Esophagus mucosa (tissue), 1 donor: ENCODE results near the gene YTHDF1. TPM values are rescaled to one million over a fixed set of nuclear protein-coding genes. Genes with fewer than 3 reads are reported as not detected.

ENCODE experiments used
- ATAC-seq: fragments of 200-7000 bp; cut with Tn5 transposase; one replicate; pipeline ENCODE4 v1.9.1; 2020
- total RNA-seq: library from RNA; stranded (reverse); gene quantifications from one replicate; pipeline ENCODE4 v1.2.4, GENCODE V29; 2023
- donor health status: DM: yes; HTN: yes; CAD: no.

YTHDF1 gene
- total RNA-seq, 1 donor from 2014 or later, result 22.5 TPM

DNA sequence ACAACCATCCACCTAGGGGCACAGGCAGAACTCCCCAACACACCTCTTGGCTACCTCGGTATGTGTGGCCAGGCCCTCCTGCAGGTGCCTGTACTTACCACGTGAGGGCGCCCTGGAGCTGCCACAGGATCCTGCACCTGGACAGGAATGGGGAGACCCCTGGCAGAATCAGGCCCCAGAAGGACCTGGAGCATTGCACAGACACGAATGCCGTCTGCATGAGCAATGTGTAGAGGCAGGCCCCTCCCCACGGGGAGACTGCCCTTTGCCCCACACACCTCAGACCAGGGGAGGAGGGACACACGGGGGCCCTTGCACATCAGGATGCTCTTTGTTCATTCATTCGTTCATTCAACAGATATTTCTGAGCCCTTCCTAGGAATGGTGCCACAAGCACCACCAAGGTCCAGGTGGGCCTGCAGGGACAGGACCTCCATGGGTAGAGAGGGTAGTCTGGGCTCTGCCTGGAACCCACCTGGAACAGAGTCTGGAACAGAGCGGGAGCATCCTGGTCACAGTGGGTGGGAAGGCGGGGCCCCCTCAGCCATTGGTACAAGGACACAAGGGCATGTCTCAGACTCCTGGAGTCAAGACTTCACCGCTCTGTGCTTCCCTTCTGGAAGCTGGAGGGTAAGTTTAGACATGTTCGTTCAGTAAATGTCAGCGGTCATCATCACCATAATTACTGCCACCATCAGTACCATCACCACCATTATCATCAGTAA, 32.3 kb downstream of the YTHDF1 start:
- ATAC-seq, result peak; percentile 54

DNA sequence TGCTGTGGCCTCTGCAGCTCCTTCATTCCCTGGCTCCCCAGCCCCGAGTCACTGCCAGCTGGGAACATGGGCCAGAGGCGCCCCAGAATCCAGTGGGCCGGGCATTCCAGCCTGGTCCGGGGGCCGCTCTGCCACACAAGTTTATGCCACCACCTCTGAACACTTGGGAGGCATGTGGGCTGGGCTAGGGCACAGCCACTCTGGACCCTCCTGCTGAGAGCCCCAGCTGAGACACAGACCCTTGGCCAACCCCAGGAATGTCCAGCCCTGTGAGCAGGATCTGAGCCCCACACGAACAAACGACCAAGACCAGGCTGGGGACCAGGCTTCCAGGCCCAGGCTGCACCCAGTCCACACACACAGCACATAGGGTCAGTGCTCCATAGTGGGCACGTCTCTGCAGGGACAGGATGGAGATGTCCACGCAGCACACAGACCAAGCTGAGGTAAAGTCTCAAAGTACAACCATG, 33.0 kb downstream of the YTHDF1 start:
- no peak for ATAC-seq

DNA sequence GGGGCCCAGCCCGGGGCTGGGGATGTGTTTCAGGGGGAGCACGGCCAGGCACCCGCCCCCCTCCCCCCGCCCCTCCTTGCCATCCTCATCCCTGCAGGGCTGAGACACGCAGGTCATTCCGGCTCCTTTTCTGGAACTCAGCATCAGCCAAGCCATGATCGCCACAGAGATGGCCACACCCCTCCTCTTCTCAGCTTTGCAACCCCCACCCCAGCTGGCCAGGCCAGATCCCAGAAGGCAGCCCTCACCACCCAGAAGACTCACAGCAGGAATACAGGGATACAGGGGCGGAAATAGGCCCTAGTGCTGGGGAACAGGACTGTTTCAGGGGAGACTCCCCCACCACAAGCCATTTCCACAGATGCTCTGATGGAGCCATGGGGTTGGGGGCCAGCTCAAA, 33.5 kb downstream of the YTHDF1 start:
- ATAC-seq, result no peak

DNA sequence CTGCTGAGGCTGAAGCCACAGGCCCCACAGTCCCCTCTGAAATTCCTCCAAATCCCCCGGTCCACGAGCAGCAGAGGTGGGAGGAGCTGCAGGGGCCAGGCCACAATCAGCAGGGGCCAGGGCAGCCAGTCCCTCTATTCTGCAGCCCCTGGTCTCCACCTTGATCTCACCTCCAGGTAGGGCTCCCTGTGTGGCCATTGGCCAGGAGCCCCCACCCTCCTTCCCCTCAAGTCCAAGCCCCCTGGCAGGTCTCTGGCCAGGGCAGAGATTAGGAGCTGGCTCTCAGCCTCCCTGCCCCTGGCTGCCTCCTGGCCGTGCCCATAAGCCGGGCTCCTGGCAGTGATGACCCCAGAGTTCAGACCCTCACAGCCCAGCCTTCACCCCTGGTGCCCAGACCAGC, 34.7 kb downstream of the YTHDF1 start:
- no peak for ATAC-seq

- no peak for ATAC-seq
Observed at GRCh38 chr20:63180569-63181185, 35.3 kb downstream of the YTHDF1 start.

GRCh38 chr20:63179687-63180568, 36.0 kb downstream of the YTHDF1 start:
- no peak for ATAC-seq

DNA sequence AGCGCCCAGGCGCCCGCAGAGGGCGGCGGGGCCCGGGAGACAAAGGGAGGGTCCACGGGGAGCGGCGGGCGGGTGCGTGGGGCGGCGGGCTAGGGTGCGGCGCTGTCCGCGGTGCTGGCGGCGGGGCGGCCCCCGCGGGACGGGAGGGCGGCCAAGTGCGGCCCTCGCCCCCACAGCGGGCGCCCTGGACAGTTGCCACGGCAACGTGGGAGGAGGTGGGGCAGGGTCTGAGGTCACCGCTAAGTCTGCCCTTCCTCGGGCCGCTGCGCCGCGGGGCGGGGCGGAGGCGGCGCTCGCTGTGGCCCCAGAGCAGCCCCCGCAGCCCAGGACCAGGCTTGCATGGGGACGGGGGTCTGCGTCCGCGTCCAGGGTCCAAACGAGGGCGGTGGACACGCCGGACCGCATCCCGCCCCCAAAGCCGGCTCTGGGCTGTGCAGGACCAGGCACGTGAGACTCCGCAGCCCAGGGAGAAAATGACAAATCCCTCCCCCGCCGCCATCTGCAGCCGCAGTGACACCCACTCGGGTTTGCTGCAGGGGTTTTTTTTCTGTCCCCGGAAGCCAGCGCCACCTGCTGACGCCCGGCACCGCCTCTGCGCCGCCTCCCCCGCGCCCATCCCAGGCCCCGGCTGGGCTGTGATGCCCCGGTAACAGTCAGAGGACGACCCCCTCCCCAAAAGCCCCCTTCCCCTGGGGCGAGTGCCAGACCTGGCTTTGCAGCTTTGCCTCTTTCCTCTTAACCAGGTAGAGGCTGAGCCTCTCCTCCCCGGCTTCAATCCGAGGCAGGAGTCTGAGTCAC, 36.8 kb downstream of the YTHDF1 start:
- no peak for ATAC-seq

DNA sequence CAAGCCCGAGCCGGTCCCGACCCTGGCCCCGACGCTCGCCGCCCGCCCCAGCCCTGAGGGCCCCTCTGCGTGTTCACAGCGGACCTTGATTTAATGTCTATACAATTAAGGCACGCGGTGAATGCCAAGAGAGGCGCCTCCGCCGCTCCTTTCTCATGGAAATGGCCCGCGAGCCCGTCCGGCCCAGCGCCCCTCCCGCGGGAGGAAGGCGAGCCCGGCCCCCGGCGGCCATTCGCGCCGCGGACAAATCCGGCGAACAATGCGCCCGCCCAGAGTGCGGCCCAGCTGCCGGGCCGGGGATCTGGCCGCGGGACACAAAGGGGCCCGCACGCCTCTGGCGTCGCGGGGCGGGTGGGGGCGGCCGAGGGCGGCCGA, 37.5 kb downstream of the YTHDF1 start:
- ATAC-seq, result no peak

- no peak for ATAC-seq
Observed at GRCh38 chr20:63177785-63178445, 38.0 kb downstream of the YTHDF1 start.

DNA sequence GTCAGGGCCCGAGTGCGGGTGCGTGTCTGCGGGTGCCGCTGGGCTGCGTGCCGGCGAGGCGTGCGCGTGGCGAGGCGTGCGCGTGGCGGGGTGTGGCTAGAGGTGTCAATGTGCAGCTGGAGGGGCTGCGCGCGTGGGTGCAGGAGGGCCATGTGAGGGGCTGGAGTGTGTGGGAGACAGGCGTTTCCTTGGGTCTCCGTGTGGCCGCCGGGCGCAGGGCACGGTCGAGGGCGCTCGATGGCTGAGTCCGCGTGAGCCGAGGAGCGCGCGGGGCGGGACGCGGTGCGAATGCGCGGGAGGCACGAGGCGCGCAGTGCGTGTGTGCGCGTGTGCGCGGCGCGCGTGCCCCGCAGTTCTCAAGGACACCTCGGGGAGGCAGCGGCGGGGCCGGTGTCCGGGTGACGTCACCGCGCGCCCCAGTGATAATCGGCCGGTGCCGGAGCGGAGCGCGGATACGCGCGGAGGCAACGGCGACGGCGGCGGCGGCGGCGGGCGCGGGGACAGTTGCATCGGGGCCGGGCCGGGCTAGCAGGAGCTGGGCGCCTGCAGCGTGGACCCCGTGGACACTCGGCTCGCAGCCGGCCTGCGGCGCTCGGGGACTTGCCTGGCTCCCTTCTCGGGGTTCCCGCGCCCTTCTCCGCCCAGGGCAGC, 38.7 kb downstream of the YTHDF1 start:
- no peak for ATAC-seq

DNA sequence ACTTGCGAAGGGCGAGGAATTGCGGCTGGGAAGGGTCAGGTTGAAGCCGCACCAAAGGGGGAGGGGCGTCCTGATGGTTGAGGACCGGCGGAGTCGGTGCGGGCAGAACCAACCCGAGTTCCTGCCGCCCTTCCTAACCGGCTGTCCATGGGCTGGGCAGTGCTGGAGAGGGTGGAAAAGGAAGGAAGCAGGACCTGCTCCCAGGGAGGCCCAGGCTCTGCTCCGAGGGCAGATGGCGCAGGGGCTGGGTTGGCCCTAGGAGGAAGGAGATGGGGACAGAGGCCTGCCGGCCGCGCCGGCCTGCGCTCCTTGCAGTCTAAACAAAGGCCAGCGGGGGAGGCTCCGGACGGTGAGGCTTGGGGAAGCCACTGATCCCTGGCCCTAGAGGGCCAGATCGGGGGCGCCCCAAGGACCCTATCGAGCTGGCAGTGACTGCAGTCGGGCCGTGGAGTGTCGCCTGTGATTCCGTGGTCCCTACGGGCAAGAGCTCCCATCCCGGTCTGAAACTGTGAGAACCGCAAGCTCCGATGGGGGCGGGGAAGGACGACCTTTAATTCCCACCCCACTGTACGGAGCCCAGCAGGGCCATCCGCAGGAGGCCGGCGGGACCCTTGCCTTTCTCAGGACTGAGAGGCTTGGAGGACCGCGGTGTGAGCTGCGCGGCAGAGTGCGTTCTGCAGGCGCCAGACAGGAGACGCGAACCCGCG, 39.4 kb downstream of the YTHDF1 start:
- ATAC-seq, result no peak

GRCh38 chr20:63176034-63176426, 39.9 kb downstream of the YTHDF1 start:
- ATAC-seq, result no peak

- no peak for ATAC-seq
Observed at GRCh38 chr20:63175038-63175895, 40.7 kb downstream of the YTHDF1 start.

GRCh38 chr20:63174309-63175037, 41.5 kb downstream of the YTHDF1 start:
- ATAC-seq, result no peak

DNA sequence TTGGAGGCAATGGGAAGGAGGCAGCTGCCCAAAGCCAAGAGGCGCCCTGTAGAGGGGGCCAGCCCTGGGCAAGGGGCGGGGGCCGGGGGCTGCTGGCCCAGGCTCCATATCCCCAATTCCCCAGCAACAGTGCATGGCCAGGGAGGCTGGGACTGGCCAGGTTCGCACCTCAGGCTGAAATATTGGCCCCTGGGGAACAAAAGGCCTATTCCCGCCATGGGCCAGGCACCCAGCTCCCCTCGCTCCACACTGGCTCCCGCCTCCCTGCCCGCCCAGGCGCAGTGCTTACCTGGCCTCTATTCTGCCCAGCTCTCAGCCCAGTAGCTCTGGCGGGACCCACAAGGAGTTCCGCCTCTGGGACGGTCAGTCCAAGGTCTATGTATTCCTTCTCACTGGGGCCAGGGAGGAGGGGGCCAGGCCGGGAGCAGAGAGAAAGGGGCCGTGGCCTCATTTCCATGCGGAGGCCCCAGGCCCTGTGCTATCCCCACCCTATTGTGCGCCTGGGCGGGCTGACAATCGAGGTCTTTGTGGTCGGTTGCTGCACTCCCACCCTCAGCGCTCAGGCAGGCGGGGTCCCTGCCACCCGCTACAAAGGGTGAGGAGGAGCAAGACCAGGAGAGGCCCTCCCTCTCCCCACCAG, 42.3 kb downstream of the YTHDF1 start:
- no peak for ATAC-seq

DNA sequence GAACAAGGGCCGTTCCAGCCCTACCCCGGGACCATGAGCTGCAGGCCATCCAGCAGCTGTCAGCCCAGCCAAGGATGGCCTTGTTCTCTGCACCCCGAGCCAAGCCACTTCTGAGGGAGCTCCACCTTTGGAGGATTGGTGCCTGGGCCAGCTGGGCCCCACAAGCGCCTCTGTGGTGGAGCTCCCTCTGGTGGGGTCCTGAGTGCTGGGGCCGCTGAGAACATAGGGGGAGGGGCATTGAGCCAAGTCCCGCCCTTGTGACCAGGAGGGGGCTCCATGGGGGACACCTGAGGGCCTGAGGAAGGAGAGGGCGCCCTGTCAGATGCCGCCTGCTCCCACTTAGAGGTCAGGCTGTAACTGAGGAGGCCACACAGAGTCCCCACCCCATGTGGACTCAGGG, 43.2 kb downstream of the YTHDF1 start:
- ATAC-seq, result no peak

- no peak for ATAC-seq
Observed at GRCh38 chr20:63171991-63172390, 43.9 kb downstream of the YTHDF1 start.

- ATAC-seq, result peak; percentile 16
Observed at GRCh38 chr20:63169681-63170080, 46.2 kb downstream of the YTHDF1 start.

- ATAC-seq, result no peak
Observed at GRCh38 chr20:63168861-63169260, 47.1 kb downstream of the YTHDF1 start.
